Body of pancreas (tissue), 4 donors: ENCODE measurements around the gene CERT1.

ENCODE experiments used
- CTCF ChIP-seq, 7 experiments: fragments of 450-650 bp in 4 of 7; fragments of 200-600 bp in 3 of 7; sonication (generic) in 3 of 7; IDR thresholded peaks; one replicate each; pipeline ENCODE4 v1.5.1; 2016 to 2019; ENCODE audit warnings: antibody characterized with exemption in 7 of 7
- POLR2A ChIP-seq, 3 donors: fragments of 450-650 bp; IDR thresholded peaks; one replicate each; pipeline ENCODE4 v1.6.1; 2016; ENCODE audit warnings: antibody characterized with exemption in 3 of 3, mild to moderate bottlenecking in 2 of 3

- TF ChIP-seq CTCF (IDR thresholded peaks at IDR 0.05) (no peak), POLR2A (IDR thresholded peaks at IDR 0.05) (no peak)
Measured at GRCh38 chr5:75510836-75511434, 494 bp downstream of the CERT1 start.
